Measurements from ENCODE around the gene AFF1.
"Not testable (repeated sequence)": the region's sequence is repeated elsewhere in the genome, so short reads cannot be mapped to it uniquely, and the experiment has no call there.

The AFF1 gene

DNA sequence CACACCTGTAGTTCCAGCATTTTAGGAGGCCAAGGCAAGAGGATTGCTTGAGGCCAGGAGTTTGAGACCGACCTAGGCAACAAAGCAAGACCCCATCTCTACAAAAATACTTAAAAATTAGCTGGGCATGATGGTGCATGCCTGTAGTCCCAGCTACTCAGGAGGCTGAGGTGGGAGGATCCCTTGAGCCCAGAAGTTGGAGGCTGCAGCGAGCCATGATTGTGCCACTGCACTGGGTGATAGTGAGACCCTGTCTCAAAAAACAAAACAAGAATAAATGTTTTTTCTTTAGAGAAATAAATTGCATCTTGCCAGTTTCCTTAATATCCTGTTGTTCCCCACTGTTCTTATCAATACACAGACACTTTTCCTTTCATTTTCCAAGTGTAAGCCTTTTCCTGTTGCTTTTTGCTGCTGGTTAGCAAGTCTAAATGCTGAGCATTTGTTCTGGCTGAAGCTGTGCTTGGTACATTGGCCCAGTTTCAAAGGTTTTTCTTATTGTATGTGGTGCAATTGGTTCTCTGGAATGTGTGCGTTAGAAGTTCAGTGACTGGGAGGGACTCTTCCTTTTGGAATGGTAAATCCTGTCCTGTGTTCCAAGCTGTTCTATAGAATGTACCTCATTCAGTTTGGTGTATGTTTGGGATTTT lies 98.2 kb downstream of the AFF1 start:
- ChIA-PET CTCF (interaction anchor here (0.6 to 2.3 kb wide), 11 partner anchors 9 to 110 kb away, joined by 3 to 11 read pairs (median 4); no protein-coding TSS in a partner anchor), POLR2A (interaction anchor here (1.3 kb wide), 1 partner anchor 27 kb away, joined by 3 read pairs; no protein-coding TSS in a partner anchor)
- TF ChIP-seq, protein P1, sequence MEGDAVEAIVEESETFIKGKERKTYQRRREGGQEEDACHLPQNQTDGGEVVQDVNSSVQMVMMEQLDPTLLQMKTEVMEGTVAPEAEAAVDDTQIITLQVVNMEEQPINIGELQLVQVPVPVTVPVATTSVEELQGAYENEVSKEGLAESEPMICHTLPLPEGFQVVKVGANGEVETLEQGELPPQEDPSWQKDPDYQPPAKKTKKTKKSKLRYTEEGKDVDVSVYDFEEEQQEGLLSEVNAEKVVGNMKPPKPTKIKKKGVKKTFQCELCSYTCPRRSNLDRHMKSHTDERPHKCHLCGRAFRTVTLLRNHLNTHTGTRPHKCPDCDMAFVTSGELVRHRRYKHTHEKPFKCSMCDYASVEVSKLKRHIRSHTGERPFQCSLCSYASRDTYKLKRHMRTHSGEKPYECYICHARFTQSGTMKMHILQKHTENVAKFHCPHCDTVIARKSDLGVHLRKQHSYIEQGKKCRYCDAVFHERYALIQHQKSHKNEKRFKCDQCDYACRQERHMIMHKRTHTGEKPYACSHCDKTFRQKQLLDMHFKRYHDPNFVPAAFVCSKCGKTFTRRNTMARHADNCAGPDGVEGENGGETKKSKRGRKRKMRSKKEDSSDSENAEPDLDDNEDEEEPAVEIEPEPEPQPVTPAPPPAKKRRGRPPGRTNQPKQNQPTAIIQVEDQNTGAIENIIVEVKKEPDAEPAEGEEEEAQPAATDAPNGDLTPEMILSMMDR (IDR thresholded peaks at IDR 0.05; ENCODE audit: control extremely low read depth, extremely low read depth, low read depth, missing control alignments): no peak
- no peak for DNase-seq (ENCODE audit: extremely low spot score)

- POLR2A ChIA-PET: no interaction called here
- TF ChIP-seq, protein P1 (IDR thresholded peaks at IDR 0.05; ENCODE audit: control extremely low read depth, extremely low read depth, low read depth, missing control alignments): no peak
- CTCF ChIA-PET: interaction anchor here (1.4 kb wide), 1 partner anchor 16 kb away, joined by 3 read pairs; no protein-coding TSS in a partner anchor
- no peak for DNase-seq (ENCODE audit: extremely low spot score)
These were observed 99.1 kb downstream of the AFF1 start for GRCh38 chr4:87033902-87034301.

- POLR2A ChIA-PET: no interaction called here
- TF ChIP-seq, protein P1 (IDR thresholded peaks at IDR 0.05; ENCODE audit: control extremely low read depth, extremely low read depth, low read depth, missing control alignments): no peak
- CTCF ChIA-PET: interaction anchor here (1.4 kb wide), 1 partner anchor 17 kb away, joined by 3 read pairs; no protein-coding TSS in a partner anchor
- DNase-seq (ENCODE audit: extremely low spot score): no peak
These were observed 99.7 kb downstream of the AFF1 start for GRCh38 chr4:87034527-87034926.

- ChIA-PET POLR2A (interaction anchor here (1.1 kb wide), 1 partner anchor 30 kb away, joined by 5 read pairs; no protein-coding TSS in a partner anchor), CTCF (interaction anchor here (0.9 to 2.4 kb wide), 3 partner anchors 10 to 113 kb away, joined by 3 to 11 read pairs (median 6); no protein-coding TSS in a partner anchor)
- DNase-seq (ENCODE audit: extremely low spot score): no peak
- TF ChIP-seq, protein P1 (IDR thresholded peaks at IDR 0.05; ENCODE audit: control extremely low read depth, extremely low read depth, low read depth, missing control alignments): no peak
These were observed 101.2 kb downstream of the AFF1 start for GRCh38 chr4:87035881-87036509.

- ChIA-PET CTCF (interaction anchor here (1.6 to 2.4 kb wide), 2 partner anchors 18 to 114 kb away, joined by 6 to 11 read pairs; no protein-coding TSS in a partner anchor), POLR2A (interaction anchor here (1.1 kb wide), 1 partner anchor 30 kb away, joined by 5 read pairs; no protein-coding TSS in a partner anchor)
- TF ChIP-seq, protein P1 (IDR thresholded peaks at IDR 0.05; ENCODE audit: control extremely low read depth, extremely low read depth, low read depth, missing control alignments): no peak
- DNase-seq (ENCODE audit: extremely low spot score): no peak
These were observed 101.9 kb downstream of the AFF1 start for GRCh38 chr4:87036713-87037112.

DNA sequence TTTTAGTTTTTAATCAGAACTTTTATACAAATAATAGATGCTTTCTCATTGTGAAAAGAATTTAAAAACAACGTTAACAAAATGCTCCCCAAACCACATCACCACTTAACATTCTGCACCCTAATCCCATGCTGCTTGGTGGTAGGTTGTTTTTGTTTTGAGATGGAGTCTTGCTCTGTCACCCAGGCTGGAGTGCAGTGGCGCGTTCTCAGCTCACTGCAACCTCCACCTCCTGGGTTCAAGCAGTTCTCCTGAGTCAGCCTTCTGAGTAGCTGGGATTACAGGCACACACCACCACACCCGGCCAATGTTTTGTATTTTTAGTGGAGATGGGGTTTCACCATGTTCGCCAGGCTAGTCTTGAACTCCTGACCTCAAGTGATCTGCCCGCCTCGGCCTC lies 102.4 kb downstream of the AFF1 start:
- POLR2A ChIA-PET: interaction anchor here (1.1 kb wide), 1 partner anchor 31 kb away, joined by 5 read pairs; no protein-coding TSS in a partner anchor
- DNase-seq (ENCODE audit: extremely low spot score): not testable (repeated sequence)
- CTCF ChIA-PET: interaction anchor here (2.4 kb wide), 1 partner anchor 18 kb away, joined by 11 read pairs; no protein-coding TSS in a partner anchor

Measured in GM10248 (cell line).